HFFc6 (cell line): ENCODE results near the gene JOSD2. TPM values are rescaled to one million over a fixed set of nuclear protein-coding genes. Genes with fewer than 3 reads are reported as not detected.

Source experiments
- DNase-seq: peaks from one replicate; pipeline ENCODE4 v3.0.0-alpha.2; 2018
- H3K27ac Mint-ChIP-seq: 2 replicates; pipeline ENCODE4 v1.8.0; 2020; ENCODE audit warnings: mild to moderate bottlenecking, mixed read lengths
- H3K27me3 Mint-ChIP-seq: 2 replicates; pipeline ENCODE4 v1.8.0; 2021; ENCODE audit warnings: mild to moderate bottlenecking, moderate library complexity, mixed read lengths; ENCODE audit not compliant: insufficient read depth
- H3K36me3 Mint-ChIP-seq: 2 replicates; pipeline ENCODE4 v1.8.0; 2021; ENCODE audit warnings: low read depth, mixed read lengths
- H3K4me1 Mint-ChIP-seq: 2 replicates; pipeline ENCODE4 v1.8.0; 2020; ENCODE audit warnings: low read depth, mixed read lengths
- H3K4me3 Mint-ChIP-seq: 2 replicates; pipeline ENCODE4 v1.8.0; 2020; ENCODE audit warnings: mild to moderate bottlenecking, moderate library complexity, mixed read lengths
- H3K9me3 Mint-ChIP-seq: 2 replicates; pipeline ENCODE4 v1.8.0; 2020; ENCODE audit warnings: mild to moderate bottlenecking, mixed read lengths
- long read RNA-seq: library from polyadenylated mRNA; unstranded; transcript quantifications from one replicate; pipeline ENCODE4 v2.0.0, GENCODE V29; 2019
- total RNA-seq, 6 experiments: library from RNA; stranded (reverse); fragmentation: NEBNext Ultra II Directional; extraction: Animal tissue kit (Norgen Biotek cat#: 25700); gene quantifications; 2 replicates in 1 of 6; 3 replicates in 5 of 6; pipeline ENCODE4 v1.2.3, GENCODE V29; 2021
- TF ChIP-seq, protein P1 (sequence below): fragments of 200-600 bp; sonication (generic); IDR thresholded peaks from 2 replicates; pipeline ENCODE4 v1.5.0; 2021; ENCODE audit warnings: antibody characterized with exemption, mild to moderate bottlenecking

The JOSD2 gene, protein sequence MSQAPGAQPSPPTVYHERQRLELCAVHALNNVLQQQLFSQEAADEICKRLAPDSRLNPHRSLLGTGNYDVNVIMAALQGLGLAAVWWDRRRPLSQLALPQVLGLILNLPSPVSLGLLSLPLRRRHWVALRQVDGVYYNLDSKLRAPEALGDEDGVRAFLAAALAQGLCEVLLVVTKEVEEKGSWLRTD
- 10 to 100 TPM; 62.7 to 86.3 (median 72.8) TPM for total RNA-seq
- long read RNA-seq, transcript JOSD2-204 (5 exons, 996 nt) = major isoform, 41 of 81 reads
- long read RNA-seq, transcript JOSD2-202 (4 exons, 733 nt) = minor isoform, 13 of 81 reads
- long read RNA-seq, transcript JOSD2-205 (5 exons, 802 nt) = minor isoform, 9 of 81 reads
- long read RNA-seq, partial matches to known transcripts = 7 of 81 reads
- long read RNA-seq, other reads (novel, unspliced or antisense) = 10 of 81 reads

DNA sequence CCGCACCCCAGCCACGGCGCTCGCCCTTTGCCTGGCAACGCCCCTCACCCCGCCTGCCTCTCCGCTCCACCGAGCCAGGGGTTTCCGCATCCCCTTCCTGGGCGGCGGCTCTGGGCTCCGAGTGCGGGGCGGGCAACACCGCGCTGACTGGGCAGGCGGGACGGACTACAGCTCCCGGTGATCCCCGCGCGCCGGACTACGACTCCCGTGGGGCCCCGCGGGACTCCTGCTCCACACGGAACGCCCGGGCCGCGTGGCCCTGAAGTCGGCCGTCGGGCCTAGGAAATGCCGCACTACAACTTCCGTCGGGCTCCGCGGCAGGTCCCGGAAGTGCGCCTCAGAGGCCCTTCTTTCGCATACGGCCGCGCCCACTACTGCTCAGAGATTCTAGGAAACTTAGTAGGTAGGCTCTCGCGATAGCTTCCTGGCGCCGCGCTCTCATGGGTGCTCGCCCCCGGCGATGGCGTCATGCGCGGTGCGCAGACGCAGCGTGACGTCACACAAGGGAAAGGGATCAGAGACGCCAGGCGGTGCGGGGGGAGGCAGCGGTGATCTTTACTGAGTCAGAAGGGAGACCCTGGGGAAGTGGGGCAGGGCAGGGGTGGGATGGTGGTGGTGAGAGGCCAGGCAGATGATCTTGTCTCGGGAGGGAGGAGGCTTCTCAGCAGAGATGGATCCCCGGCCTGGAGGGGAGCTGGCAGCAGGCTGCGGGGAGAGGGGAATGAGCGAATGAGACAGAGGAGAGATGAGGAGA is at the start of gene JOSD2:
Gene JOSD2 (minus strand): TSS at position 123 of the 754 bp plus-strand sequence. CDS start 760 bp downstream, outside the sequence.
- DNase-seq = peak; percentile 99
- Mint-ChIP-seq H3K4me1 (peaks cover 12% of the 10 kb centered on the region), H3K4me3 (peak within 1 kb of the TSS; percentile 100), H3K36me3 (no peaks in the 10 kb centered on the region), H3K9me3 (no peaks in the 10 kb centered on the region), H3K27ac (peak within 1 kb of the TSS; percentile 98), H3K27me3 (peaks cover 11% of the 10 kb centered on the region)
- TF ChIP-seq, protein P1, sequence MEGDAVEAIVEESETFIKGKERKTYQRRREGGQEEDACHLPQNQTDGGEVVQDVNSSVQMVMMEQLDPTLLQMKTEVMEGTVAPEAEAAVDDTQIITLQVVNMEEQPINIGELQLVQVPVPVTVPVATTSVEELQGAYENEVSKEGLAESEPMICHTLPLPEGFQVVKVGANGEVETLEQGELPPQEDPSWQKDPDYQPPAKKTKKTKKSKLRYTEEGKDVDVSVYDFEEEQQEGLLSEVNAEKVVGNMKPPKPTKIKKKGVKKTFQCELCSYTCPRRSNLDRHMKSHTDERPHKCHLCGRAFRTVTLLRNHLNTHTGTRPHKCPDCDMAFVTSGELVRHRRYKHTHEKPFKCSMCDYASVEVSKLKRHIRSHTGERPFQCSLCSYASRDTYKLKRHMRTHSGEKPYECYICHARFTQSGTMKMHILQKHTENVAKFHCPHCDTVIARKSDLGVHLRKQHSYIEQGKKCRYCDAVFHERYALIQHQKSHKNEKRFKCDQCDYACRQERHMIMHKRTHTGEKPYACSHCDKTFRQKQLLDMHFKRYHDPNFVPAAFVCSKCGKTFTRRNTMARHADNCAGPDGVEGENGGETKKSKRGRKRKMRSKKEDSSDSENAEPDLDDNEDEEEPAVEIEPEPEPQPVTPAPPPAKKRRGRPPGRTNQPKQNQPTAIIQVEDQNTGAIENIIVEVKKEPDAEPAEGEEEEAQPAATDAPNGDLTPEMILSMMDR = peak; percentile 15; the same call in 1 of the 2 replicates

DNA sequence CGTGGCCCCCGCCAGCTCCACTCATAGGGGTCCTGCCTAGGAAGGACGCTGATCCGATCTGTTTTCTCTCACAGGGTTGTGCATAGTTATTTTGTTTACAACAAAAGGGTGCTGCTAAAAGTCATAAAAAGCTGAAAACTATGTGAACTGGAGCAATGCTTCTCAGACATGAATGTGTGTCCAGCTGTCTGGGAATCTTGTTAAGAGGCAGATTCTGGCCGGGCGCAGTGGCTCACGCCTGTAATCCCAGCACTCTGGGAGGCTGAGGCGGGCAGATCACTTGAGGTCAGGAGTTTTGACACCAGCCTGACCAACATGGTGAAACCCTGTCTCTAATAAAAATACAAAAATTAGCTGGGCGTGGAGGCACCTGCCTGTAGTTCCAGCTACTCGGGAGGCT is 48.6 kb upstream of the JOSD2 start:
- peaks cover 6% of the 10 kb centered on the region for H3K4me1 Mint-ChIP-seq
- TF ChIP-seq, protein P1 = no peak
- H3K27me3 Mint-ChIP-seq = peaks cover 33% of the 10 kb centered on the region
- no peaks in the 10 kb centered on the region for H3K36me3 Mint-ChIP-seq
- no peak for DNase-seq
- no peak overlapping the region for H3K4me3 Mint-ChIP-seq
- H3K9me3 Mint-ChIP-seq = no peaks in the 10 kb centered on the region
- no peak overlapping the region for H3K27ac Mint-ChIP-seq

DNA sequence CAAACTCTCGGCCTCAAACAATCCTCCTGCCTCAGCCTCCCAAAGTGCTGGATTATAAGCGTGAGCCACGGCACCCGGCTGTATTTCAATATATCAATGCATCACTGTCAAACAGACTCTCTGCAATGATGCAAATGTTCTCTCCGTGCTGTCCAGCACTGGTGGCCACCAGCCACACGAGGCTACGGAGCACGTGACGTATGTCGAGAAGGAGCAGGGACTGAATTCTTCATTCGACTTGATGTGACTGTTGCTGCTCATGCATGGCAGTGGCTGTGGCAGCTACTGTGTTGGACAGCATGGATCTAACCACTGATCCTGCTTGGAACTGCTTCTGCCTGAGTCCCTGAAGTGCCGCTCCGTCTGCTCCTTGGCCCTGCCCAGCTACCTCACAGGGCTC is 47.5 kb upstream of the JOSD2 start:
- no peak overlapping the region for H3K27ac Mint-ChIP-seq
- H3K4me1 Mint-ChIP-seq = peaks cover 6% of the 10 kb centered on the region
- TF ChIP-seq, protein P1 = no peak
- no peaks in the 10 kb centered on the region for H3K36me3 Mint-ChIP-seq
- peaks cover 29% of the 10 kb centered on the region for H3K27me3 Mint-ChIP-seq
- no peak overlapping the region for H3K4me3 Mint-ChIP-seq
- no peak for DNase-seq
- H3K9me3 Mint-ChIP-seq = no peaks in the 10 kb centered on the region

DNA sequence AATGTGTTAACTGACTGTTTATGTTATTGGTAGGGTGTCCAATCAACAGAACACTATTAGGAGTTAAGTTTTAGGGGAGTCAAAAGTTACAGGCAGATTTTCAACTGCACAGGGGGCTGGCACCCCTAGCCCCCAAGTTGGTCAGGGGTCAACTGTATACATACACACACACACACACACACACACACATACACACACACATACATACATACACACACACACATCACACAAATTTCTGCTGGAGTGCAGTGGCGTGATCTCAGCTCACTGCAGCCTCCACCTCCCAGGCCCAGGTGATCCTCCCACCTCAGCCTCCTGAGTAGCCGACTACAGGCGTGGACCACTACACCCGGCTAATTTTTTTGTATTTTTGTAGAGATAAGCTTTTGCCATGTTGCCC is 47.0 kb upstream of the JOSD2 start:
- H3K4me3 Mint-ChIP-seq = no peak overlapping the region
- H3K27ac Mint-ChIP-seq = no peak overlapping the region
- no peaks in the 10 kb centered on the region for H3K9me3 Mint-ChIP-seq
- TF ChIP-seq, protein P1 = no peak
- no peak for DNase-seq
- peaks cover 33% of the 10 kb centered on the region for H3K27me3 Mint-ChIP-seq
- H3K4me1 Mint-ChIP-seq = peaks cover 6% of the 10 kb centered on the region
- no peaks in the 10 kb centered on the region for H3K36me3 Mint-ChIP-seq

DNA sequence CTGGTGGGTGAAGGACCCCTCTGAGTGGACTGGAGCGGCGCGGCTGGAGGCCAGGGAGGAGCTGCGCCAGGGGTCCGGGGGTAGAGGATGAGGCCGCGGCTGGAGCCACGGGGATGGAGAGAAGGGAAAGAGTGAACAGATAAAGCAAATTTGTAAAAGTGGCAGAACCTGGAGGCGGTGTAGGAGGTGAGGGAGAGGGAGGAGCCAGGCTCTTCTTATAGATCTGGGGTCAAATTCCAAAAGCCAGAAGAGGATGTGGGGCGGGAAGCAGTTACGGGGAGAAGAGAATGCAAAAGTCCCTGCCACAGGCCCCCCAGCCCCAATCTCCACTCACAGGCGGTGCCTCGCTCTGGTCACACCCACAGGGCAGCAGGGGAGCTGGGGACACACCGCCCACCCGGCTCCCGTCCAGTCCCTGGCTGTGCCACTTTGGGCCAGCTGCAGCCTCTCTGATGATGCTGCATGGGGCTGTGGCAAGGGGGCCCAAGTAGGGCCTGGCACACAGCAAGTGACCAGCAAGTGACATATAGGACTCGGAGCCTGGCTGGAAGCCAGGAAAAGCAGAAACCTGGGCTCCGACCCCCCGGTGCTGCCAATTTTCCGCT is 46.1 kb upstream of the JOSD2 start:
- H3K4me1 Mint-ChIP-seq = peaks cover 6% of the 10 kb centered on the region
- no peaks in the 10 kb centered on the region for H3K36me3 Mint-ChIP-seq
- no peak overlapping the region for H3K4me3 Mint-ChIP-seq
- DNase-seq = no peak
- no peaks in the 10 kb centered on the region for H3K9me3 Mint-ChIP-seq
- peaks cover 41% of the 10 kb centered on the region for H3K27me3 Mint-ChIP-seq
- TF ChIP-seq, protein P1 = no peak
- H3K27ac Mint-ChIP-seq = no peak overlapping the region
